ENCODE data around the gene RAB28.

GRCh38 chr4:13478707-13479106 is 5.4 kb downstream of the RAB28 start:
- no peak for TF ChIP-seq CTCF (IDR thresholded peaks at IDR 0.05)
- TF ChIP-seq POLR2A (IDR thresholded peaks at IDR 0.05), result no peak
